Fibroblast of peridontal ligament (primary cell): ENCODE data around the gene FRMD4B.

Experiments used
- DNase-seq: peaks from one replicate; pipeline ENCODE4 v3.0.0-alpha.2; 2010; ENCODE audit errors: extremely low read depth

FRMD4B gene

DNA sequence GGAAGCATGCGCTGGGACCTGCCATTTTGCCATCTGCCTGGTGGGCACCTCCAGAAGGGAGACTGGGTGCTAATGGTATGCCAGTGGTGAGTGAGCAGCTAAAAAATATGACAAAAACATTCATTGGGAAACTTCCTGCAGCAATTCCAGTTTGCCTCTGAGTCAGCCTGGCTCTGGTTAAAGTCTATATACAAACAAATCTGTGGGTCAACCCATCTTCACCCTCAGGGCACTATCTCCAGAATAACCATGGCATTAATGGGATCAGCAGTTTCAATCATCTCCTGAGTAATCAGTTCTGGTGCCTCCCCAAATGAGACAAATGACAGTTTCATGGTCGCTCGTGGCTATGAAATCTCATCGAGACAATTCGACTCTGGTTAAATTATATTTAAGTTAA, 21.5 kb downstream of the FRMD4B start:
- no peak for DNase-seq

DNA sequence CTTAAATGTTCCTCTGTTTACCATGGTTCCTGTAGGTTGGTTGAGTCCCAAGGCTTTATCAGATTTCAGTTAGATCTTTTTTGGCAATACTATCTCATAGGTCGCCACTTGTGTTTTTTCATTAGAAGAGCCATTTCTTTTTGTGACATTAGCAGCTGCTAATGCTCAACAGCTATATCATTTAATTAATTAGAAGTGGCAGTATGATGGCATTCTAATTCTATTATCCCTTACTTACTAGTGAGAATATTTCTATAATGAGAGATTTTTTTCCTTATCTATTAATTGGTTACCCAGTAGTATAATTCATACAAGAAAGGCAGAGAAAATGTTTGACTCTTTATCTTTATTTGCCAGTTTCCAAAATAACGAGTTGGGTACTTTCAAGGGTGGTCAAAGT, 25.2 kb downstream of the FRMD4B start:
- no peak for DNase-seq

DNA sequence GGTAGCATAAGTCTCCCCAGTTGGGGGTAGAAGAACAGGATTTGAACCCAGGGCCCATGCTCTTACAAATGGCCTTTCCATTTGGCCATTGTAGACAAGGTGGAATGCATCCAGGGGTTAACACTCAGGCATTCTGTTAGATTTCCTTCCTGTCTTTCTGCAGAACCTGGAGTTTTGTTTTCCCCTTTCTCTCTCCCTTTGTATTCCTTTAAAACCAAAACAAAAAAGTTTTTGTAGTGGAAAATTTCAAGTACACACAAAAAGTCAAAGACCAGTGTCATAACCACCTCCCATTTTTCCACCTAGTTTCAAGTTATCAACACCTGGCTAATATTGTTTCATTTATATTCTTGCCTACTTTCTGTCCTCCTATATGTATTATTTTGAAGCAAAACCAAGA, 26.0 kb downstream of the FRMD4B start:
- no peak for DNase-seq

DNA sequence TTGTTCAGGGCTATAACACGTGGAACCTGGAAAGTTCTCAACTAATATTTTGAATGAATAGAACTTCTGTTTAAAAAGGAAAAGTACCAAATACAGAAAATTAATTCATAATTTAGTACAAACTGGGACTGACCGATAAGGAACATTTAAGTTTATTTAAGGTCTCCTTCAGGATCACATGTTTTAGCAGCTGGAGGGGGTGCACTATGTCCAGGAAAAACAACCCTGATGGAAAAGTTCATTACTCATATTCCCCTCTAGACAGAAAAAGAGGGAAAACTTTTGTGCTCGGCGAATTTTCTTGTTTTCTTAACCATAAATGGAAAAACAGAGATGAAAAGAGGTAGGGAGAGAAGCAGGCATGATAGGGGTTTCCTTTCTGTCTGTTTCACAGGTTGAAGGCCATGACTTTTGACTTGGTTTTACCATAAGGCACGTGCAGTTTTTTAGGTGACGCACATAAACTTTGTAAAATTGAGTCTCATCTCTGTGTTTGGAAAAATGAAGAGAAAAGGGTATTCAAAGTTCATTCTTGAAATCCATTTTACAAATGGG, 26.5 kb downstream of the FRMD4B start:
- DNase-seq = no peak

DNA sequence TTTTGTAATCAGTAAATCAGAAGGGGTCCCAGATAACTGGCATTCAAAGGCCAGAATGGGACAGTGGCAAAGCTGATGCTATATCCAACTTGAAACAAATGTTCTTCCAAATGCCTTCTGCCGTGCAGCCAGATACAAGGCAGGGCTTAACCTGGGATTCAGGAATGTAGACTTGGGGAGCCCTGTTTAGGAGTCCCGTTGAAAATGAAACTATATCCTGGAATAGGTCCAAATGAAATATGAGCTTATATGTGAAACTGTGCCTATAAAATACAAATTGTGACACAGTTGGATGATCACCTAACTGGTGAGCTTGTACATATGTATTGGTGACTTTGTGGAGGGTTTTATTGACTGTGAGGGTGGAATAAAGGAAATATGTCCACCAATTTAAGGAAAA, 28.7 kb downstream of the FRMD4B start:
- no peak for DNase-seq

DNA sequence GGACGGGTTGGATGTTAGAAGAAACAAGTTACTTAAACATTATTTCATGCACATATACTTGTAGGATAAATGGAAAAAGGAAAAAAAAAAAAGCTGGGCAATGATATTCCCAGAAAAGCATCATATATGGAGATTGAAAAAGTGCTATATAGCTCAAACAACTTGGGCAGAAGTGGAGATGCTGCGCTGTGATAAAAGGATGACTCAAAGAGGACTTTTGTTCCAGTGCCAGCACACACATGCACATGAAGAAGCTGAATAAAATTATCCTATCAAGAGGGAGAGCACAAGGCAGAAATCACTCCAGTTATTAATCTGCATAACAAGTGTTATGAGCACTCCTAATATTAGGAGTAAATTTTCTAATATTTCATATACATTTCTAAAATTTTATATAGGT, 30.9 kb downstream of the FRMD4B start:
- no peak for DNase-seq

DNA sequence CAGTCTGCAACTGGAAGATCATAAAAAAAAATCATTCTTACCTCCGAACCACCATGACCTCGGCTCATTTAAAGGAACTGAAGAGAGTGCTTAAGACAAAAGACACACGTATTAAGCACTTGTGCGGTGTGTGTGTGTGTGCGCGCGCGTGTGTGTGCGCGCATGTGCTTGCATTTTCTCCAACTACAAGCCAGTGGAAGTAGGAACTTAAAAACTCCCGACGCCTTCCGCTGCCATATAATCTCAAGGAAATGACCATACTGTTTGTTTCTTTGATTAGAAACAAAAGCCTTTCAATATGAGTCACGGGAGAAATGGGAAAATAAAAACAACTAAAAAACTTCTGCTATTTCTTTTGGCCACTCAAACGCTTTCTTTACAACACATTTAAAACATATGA, 32.4 kb downstream of the FRMD4B start:
- DNase-seq = no peak

DNA sequence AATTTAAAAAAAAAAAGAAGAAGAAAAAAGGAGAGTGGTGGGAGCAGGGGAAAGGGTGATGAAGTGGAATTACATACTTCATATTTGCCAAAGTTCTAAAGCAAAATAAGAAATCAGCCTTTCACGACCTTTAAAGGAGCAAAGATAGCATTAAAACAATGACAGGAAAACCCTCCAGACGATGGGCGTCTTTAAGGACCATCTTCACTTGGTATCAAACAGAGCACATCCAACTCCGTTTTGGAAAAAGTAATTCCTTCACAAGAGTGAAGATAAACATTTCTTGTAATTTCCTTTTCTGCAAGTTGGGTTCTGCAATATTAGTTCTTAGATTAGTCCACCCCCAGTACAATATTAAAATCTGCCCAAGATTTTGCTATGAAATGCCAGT, 32.8 kb downstream of the FRMD4B start:
- no peak for DNase-seq

DNA sequence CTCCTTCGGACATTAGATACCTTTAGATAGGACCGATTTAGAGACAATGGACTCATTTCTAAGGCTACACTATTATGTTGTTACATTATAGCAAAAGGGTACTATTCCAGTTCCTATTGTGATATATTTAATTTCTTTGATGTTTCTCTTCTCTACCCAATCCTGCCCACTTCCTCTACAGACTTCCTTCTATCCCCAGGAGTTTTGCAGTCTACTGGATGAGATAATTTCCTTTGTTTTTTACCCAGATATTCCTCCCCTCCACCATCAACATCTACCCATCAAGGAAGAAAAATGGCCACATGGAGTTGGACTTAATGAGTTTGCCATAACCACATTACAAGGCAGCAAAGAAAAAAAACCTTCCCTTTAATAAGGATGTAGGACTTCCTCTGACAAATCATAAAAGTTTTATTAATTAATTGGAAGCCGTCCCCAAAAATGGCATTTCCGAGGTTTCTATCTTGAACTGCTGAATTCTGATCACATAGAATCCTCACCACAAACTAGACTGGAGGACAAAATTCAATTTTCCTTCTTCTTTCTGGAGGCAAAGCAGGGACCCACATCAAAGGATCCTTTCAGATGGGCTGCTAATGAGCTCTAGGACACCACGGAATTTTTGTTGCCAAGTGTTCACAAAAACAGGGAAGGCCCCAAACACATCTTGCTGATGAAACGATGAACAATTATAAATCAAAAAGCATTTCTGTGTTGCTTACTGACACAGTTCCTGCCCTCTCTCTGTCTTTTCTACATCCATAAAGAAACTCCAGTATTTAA, 33.4 kb downstream of the FRMD4B start:
- DNase-seq = no peak

DNA sequence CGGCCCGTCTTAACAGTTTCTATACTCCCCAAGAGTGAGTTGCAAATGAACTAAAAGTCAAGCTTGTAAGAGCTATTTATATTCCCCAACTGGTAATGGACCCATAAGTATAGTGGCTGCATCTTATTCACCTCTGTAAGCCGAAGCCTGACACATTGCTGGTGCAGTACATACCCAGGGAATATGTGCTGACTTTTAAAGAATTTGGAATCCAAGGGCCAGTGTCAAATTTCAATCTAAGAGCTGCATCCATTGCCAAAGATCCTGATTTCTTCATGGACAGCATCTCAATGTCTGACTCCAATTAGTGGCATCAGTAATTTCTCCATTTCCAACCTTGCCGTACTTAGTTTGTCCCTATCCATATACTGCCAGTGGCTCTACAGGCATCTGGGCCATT, 42.0 kb downstream of the FRMD4B start:
- DNase-seq = peak; percentile 44

DNA sequence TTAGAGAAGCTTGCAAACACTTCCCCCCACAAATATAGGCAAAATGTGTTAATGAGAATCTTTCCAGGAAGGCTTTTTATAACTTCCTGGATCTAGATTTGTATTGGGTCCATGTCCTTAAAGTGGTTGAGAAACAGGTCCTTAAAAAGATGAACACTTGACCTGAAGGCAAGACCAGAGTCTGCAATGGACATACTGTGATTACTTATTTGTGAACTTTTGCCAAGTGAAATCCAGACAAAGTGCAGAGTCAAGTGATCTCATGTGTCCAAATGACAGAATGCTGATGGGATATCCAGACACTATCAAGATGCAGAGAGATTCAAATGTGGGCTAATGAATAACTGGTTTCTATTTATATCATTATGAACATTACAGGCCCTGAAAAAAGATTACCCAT, 43.8 kb downstream of the FRMD4B start:
- no peak for DNase-seq

DNA sequence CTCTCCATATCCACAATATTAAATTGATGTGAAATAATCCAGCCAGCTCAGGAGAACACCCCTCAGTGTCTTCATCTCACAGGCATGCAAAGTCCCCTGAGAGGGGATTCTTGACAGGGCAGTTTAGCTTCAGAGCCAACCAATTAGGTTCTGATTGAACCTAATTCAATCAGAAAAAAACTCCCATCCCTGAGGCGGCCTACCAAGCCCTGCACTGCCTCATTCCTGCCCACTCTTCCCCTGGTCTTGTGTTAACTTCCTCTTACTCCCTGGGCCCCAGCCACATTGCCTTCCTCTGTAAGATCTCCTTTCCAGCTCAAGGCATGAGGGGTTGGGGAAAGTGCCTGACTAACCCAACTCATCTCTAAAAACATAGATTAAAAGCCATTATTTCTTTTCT, 46.1 kb downstream of the FRMD4B start:
- no peak for DNase-seq

DNA sequence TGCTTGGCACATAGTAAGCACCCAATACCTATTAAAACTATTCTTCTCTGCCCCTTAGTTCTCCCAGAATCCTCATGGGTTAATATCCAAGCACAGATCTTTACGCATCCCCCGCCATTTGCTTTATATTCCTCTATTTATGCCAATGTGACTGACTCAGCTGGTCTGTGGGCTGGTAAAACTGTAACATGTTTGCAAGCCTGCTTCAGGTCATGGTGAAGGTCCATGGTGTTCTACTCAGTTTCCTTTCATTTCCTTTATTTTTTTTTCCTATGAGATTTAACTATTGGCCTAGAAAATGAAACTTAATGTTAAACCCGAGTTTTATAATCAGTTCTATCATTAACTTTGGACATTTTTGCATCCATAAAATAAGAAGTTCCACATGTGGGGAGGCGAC, 47.0 kb downstream of the FRMD4B start:
- DNase-seq = no peak

DNA sequence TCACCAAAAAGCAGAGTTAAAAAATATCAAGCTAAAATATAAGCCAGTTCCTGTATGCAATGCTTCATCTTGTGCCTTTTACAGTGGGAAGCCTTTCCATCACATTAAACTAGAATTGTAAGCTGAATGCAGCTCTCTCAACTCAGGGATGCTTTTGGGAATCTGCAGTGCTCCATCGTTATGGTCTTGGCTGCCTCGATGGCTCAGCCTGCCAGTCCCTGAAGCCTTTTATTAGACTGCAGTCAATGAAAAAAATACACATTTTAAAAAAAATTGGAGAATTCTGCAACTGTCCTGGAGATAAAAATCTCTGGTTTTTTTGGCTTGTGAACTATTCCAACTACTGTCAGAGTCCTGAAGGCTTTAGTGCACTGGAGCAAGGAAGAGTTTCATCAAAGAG, 53.0 kb downstream of the FRMD4B start:
- DNase-seq = no peak

DNA sequence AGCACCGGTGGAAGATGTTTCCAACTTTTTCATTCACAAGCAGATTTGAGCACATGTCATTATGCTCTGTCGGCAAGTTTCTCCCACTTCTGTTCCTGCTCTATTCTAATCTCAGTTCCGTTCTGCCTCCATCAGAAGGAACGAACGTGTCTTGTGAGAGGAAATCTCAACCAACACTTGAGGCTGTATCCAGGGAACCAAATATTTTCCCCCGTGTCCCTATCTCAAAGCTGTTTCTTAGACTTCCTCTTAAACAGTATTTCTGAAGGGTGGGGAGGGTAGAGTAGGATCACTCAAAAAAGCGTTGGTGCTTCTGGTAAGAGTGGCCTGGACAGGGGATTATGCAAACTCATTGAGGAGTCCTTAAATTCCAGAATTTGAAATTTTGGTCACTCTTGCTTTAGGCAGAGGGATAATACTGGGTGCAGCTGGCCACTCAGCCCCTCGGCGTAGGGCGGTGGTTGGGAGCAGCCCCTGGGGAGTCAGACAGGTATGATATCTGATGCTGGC, 54.9 kb downstream of the FRMD4B start:
- no peak for DNase-seq

DNA sequence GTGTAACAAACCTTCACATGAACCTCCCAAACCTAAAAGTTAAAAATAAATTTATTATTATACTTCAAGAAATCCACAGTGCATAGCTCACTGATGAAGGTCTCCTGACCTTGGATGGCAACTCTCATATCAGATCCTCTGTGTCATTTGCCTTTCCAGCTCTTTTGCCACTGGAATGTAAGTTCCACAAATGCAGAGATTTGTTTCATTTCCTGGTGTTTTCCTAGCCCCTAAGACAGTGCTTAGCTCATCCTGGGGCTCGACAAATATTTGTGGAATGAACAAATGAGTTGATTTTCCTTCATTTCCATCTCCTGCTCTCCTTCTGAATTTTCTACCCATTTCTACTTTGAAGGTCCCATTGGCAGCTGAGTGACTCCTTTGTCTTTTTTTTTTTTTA, 56.0 kb downstream of the FRMD4B start:
- DNase-seq = peak; percentile 9

DNA sequence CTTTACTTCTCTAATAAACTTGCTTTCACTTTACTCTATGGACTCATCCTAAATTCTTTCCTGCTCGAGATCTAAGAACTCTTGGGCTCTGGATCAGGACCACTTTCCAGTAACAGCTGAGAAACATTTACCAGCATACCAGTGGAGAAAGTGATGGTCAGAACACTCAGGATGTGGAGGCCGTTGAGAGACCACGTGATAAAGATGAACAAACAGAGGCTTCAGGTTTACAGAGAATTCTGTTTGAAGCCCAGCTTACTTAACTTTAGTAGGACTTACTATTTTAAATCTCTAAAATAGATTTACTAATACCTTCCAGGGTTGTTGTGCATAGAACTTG, 57.0 kb downstream of the FRMD4B start:
- no peak for DNase-seq

DNA sequence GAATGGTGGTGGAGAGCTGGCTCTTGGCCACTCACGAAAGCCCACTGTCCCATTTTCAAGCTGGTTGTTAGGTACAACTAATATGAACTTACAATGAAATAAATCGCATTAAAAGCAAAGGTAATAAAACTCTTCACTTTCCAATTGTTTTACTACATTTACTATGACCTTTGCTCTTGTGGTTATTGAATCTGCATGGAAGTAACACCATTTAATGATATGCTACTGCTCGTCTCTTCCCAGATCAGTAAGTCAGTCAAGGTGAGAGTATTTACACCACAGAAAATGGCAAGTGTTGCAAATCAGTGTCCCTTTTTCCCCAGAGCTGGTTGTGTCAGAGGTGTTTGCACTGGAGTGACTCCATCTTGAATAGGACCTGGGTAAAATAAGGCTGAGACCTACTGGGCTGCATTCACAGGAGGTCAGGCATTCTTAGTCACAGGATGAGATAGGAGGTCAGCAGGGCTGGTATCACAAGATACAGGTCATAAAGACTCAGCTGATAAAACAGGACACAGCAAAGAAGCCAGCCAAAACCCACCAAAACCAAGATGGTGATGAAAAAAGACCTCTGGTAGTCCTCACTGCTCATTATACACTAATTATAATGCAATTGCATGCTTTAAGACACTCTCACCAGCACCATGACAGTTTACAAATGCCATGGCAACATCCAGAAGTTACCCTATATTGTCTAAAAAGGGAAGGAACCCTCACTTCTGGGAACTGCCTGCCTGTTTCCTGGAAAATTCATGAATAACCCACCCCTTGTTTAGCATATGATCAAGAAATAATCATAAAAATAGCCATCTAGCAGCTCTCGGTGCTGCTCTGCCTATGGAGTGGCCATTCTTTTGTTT, 57.6 kb downstream of the FRMD4B start:
- no peak for DNase-seq

DNA sequence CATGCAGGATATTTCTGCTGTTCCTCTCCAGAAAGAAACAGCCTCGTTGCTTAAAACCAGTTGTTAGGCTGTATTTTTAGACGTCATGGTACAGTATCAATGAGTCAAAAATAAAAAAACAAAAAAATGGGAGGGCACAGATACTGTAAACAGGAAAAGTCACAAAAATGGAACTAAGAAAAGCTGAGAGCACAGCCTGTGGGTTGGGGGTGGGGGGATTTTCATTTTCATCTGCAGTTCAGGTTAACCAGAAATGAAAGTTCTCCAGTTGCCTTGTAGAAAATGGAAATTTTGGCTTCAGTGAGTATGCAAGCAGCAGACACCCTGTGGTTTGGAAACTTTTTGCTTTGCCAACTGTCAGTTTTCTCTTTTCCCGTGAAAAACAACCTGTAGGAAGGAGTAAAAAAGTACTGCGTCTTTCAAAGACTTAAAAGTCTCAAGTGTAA, 59.0 kb downstream of the FRMD4B start:
- no peak for DNase-seq

DNA sequence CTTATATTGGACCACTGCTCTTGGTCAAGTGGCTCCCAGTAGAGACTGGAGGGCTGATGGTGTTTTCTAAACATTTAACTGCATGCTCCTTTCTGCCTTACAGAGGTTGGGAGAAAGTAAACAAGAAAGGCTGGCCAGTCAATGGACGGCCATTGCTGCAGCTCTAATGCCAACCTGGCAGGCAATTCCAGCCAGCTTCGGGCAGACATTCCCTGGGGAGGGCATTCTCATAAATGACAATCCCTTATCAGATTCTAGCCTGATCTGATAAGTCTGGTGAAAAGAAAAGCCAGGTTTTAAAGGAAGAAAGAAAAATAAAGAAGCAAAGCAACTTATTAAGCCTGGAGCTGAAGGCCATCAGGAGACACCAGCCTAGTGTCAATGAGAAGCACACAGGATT, 60.7 kb downstream of the FRMD4B start:
- no peak for DNase-seq

DNA sequence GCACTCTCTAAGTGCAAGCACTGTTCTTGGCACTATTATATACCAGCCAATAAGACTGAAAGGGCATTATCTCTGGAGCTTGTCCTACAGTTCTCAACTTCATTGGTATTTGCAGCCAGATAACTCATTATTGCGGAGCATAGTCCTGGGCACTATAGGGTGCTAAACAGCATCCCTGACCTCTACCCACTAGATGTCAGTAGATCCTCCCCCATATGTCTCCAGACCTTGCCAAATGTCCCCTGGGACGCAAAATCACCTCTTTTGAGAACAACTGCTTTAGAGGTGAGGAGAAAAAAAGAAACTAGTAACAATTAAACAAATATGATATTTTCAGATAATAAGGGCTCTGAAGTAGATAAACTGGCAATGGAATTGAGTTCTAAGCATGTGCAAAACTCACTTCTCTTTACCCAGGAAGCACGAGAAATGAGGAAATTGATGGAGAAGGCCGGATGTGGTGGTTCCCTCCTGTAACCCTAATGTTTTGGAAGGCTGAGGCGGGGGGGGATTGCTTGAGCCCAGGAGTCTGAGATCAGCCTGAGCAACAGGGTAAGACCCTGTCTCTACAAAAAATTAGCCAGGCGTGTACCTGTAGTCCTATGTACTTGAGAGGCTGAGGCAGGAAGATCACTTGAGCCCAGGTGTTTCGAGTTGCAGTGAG, 61.4 kb downstream of the FRMD4B start:
- DNase-seq = no peak

DNA sequence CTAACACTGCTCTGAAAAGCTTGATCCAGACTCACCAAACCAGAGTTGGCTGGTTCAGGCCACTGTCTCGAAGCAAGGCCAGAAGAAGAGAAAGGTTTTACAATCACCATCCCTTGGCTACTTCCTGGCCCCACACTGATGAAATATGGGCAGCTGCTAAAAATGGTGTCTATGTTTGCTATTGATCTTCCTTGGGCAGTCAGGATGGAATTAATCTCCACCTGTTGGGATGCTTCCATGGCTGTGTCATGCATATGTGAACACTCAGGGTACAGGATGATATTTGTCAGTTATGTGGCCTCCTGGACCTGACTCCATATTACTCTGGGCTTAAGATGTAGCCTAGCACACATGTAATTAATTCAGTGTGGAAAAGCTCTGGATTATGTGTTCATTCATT, 61.9 kb downstream of the FRMD4B start:
- DNase-seq = no peak
